HUES6 (cell line): Measurements from ENCODE around the gene TOE1.
"Not testable (repeated sequence)": the region's sequence is repeated elsewhere in the genome, so short reads cannot be mapped to it uniquely, and the experiment has no call there.

Experiments
- H3K27ac ChIP-seq: 2 replicates; pipeline ENCODE4 v1.7.0; 2013; ENCODE audit warnings: low read depth, mild to moderate bottlenecking, low read length, inconsistent platforms
- H3K27me3 ChIP-seq: 2 replicates; pipeline ENCODE4 v1.6.1; 2013; ENCODE audit warnings: low read length; ENCODE audit not compliant: control insufficient read depth, insufficient read depth
- H3K36me3 ChIP-seq: 2 replicates; pipeline ENCODE4 v1.6.1; 2013; ENCODE audit warnings: low read length; ENCODE audit not compliant: control insufficient read depth, insufficient read depth
- H3K4me1 ChIP-seq: 2 replicates; pipeline ENCODE4 v1.6.1; 2013; ENCODE audit warnings: low read length; ENCODE audit not compliant: control insufficient read depth, insufficient read depth
- H3K4me3 ChIP-seq: 2 replicates; pipeline ENCODE4 v1.5.1; 2013; ENCODE audit warnings: low read depth, low read length
- H3K9ac ChIP-seq: one replicate; pipeline ENCODE4 v1.6.1; 2013; ENCODE audit warnings: mild to moderate bottlenecking, low read length
- H3K9me3 ChIP-seq: 2 replicates; pipeline ENCODE4 v1.6.1; 2013; ENCODE audit warnings: low read depth, low read length; ENCODE audit not compliant: control insufficient read depth, insufficient read depth

TOE1 gene

DNA sequence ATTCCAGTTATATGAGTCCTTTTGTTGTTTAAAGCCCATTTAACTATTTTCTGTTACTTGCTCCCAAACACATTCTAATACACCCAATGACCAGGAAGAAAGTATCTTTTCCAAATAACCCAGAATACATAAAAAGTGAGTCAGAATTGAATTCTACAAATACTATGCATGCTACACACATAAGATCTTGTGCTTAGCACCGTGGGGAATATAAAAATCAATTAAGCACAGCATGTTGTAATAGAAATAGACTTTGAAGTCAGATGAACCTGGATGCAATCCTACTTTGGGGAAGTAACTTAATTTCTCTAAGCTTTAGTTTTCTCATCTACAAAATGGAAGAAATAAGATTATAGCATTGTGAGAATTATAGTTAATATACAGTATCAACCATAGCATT lies 40.8 kb downstream of the TOE1 start:
- H3K9me3 ChIP-seq, result no peaks in the 10 kb centered on the region
- no peak overlapping the region for H3K9ac ChIP-seq
- no peak overlapping the region for H3K27ac ChIP-seq
- H3K4me3 ChIP-seq, result no peak overlapping the region
- no peaks in the 10 kb centered on the region; the same call in 1 of the 2 replicates for H3K36me3 ChIP-seq
- no peaks in the 10 kb centered on the region for H3K4me1 ChIP-seq
- H3K27me3 ChIP-seq, result no peaks in the 10 kb centered on the region

DNA sequence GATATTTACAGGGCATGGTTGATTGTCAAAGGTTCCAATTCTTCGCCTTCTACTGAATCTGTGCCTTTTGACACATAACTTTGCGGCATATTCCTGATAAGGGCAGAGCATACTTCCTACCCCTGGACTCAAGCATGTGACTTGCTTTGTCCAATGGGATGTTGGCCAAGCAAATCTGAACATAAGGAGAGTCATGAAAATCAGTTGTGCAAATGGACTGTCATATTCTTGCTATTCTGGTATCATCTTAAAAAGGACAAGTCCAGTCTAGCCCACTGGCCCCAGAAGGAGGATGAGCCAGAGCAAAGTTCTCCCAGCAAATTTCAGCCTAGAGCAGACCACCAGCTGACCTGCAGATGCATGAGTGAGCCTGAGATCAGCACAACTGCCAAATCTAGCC lies 41.3 kb downstream of the TOE1 start:
- no peak overlapping the region for H3K4me3 ChIP-seq
- H3K9ac ChIP-seq, result no peak overlapping the region
- H3K36me3 ChIP-seq, result no peaks in the 10 kb centered on the region; the same call in 1 of the 2 replicates
- H3K27me3 ChIP-seq, result no peaks in the 10 kb centered on the region
- no peaks in the 10 kb centered on the region for H3K4me1 ChIP-seq
- no peak overlapping the region for H3K27ac ChIP-seq
- no peaks in the 10 kb centered on the region for H3K9me3 ChIP-seq

DNA sequence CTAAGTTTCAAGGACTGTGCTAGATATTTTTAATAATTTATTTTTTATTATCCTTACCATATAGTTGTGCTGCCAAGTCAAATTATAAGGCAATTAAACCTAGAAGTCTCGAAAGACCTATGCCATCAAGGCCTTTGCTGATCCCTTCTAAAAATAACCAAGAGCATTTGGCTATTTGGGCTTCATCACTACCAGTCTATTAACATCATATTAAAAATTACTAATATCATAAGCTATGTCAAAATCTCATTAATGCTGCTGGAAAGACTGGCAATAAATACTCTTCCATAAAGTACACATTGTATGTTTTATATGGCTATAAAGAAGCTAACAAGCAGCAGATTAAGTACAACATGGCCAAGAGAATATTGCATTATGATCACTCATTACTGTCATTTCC lies 43.2 kb downstream of the TOE1 start:
- H3K36me3 ChIP-seq, result no peaks in the 10 kb centered on the region; the same call in 1 of the 2 replicates
- no peak overlapping the region for H3K27ac ChIP-seq
- H3K9me3 ChIP-seq, result no peaks in the 10 kb centered on the region
- no peaks in the 10 kb centered on the region for H3K27me3 ChIP-seq
- no peak overlapping the region for H3K4me3 ChIP-seq
- no peak overlapping the region for H3K9ac ChIP-seq
- H3K4me1 ChIP-seq, result no peaks in the 10 kb centered on the region

DNA sequence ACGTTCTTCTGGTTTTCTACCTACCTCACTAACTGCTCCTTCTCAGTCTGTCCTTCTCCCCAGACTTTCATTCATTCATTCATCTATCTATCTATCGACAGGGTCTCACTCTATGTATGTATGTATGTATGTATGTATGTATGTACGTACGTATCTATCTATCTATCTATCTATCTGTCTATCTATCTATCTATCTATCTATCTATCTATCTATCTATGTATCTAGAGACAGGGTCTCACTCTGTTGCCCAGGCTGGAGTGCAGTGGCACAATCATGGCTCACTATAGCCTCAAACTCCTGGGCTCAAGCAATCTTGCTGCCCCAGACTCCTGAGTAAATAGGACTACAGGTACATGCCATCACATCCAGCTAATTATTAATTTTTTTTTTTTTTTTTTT lies 44.2 kb downstream of the TOE1 start:
- not testable (repeated sequence) for H3K4me3 ChIP-seq, H3K36me3 ChIP-seq, H3K4me1 ChIP-seq, H3K9ac ChIP-seq, H3K27ac ChIP-seq, H3K27me3 ChIP-seq, H3K9me3 ChIP-seq

DNA sequence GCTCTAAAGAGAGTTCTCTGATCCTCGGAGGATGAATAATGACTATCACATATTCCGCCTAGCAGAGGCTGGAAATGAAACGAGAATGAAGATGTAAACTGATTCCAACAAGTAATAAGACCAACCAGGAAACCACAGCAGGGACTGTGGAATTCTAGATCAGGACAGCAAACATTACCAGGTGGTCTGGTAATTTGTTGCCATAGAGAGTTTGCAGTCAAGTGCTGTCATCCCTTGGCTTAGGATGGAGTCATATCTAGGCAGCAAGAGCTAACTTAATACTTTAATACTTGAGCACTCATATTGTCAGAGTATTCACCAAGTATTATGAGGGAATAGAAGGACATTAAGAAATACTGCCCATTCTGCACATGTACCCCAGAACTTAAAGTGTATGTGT lies 45.3 kb downstream of the TOE1 start:
- Histone ChIP-seq H3K4me1 (no peaks in the 10 kb centered on the region), H3K9ac (no peak overlapping the region), H3K4me3 (no peak overlapping the region), H3K36me3 (no peaks in the 10 kb centered on the region), H3K9me3 (no peaks in the 10 kb centered on the region), H3K27ac (no peak overlapping the region), H3K27me3 (no peaks in the 10 kb centered on the region)

DNA sequence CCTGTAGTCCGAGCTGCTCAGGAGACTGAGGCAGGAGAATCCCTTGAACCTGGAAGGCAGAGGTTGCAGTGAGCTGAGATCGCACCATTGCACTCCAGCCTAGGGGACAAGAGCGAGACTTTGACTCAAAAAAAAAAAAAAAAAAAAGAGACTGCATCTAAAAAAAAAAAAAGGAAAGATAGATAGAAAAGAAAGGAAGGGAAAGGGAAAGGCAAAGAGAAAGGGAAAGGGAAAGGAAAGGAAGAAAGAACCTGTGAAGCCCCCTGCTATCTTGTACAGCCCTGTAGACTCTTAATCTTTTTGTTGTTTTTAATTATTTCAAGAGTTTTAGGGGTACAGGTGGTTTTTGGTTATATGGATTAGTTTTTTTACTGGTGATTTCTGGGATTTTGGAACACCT lies 46.2 kb downstream of the TOE1 start:
- H3K27ac ChIP-seq, result no peak overlapping the region
- H3K27me3 ChIP-seq, result no peaks in the 10 kb centered on the region
- H3K4me1 ChIP-seq, result no peaks in the 10 kb centered on the region
- H3K9me3 ChIP-seq, result no peaks in the 10 kb centered on the region
- H3K9ac ChIP-seq, result no peak overlapping the region
- H3K4me3 ChIP-seq, result no peak overlapping the region
- H3K36me3 ChIP-seq, result no peaks in the 10 kb centered on the region
